ENCODE results near the gene FAM135A. TPM values are rescaled to one million over a fixed set of nuclear protein-coding genes. Genes with fewer than 3 reads are reported as not detected.
A peak's percentile ranks its signal among the peaks of the same experiment; 100 is the strongest.

Gene FAM135A
- total and polyA plus RNA-seq, 9 of the 15 experiments (the other 6 are each of a cell fraction or from before 2014, with no cell fraction given), result 7.4 to 32.9 (median 19.2) TPM

DNA sequence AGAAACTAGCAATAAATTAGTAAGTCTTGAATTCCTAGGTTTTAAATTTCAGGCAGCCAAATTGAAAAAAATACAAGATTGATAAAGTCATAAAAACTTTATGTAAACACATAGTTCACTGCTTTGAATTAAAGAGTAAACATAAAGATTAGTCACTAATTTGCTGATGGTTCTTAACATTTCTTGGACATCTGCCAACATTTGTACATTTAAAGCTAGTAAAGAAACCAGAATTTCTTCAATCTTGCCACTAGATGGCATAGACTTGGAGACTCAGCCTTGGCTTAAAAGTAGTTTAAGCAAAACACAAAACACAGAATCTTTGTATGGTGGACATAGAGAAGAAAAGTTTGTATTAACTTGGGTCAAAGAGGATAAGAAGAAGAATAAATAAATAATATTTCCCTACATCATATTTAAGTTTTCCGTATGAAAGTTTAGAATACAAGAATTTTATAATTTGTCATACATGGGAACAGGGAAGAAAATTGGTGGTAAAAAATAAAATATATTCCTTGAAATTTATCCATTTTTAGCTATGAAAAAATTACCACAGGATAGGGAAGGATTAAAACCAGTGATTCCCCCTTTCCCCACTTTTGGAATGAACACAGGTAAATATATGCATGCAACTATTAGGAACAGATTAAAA is 41.7 kb upstream of the FAM135A start (continued):
- TF ChIP-seq, protein P1, sequence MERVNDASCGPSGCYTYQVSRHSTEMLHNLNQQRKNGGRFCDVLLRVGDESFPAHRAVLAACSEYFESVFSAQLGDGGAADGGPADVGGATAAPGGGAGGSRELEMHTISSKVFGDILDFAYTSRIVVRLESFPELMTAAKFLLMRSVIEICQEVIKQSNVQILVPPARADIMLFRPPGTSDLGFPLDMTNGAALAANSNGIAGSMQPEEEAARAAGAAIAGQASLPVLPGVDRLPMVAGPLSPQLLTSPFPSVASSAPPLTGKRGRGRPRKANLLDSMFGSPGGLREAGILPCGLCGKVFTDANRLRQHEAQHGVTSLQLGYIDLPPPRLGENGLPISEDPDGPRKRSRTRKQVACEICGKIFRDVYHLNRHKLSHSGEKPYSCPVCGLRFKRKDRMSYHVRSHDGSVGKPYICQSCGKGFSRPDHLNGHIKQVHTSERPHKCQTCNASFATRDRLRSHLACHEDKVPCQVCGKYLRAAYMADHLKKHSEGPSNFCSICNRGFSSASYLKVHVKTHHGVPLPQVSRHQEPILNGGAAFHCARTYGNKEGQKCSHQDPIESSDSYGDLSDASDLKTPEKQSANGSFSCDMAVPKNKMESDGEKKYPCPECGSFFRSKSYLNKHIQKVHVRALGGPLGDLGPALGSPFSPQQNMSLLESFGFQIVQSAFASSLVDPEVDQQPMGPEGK (CRISPR knock-in tag; IDR thresholded peaks at IDR 0.05; ENCODE audit: borderline replicate concordance), result no peak
- TF ChIP-seq ZNF644 (tag; IDR thresholded peaks at IDR 0.05; ENCODE audit: low read depth) (no peak), SOX6 (IDR thresholded peaks at IDR 0.05) (0 out of 2 replicates have a peak, but pooled peaks have one; percentile 29), JUND (IDR thresholded peaks at IDR 0.05; ENCODE audit: borderline replicate concordance, low read depth, low read length) (no peak), JUND (tag; IDR thresholded peaks at IDR 0.05; ENCODE audit: borderline replicate concordance, low read depth, low read length) (peak; percentile 24; the same call in 1 of the 3 replicates), NFIX (CRISPR knock-in tag; IDR thresholded peaks at IDR 0.05; ENCODE audit: low read depth) (peak; percentile 87), SMARCA4 (IDR thresholded peaks at IDR 0.05) (0 out of 2 replicates have a peak, but pooled peaks have one; percentile 16), SMC3 (conservative IDR thresholded peaks at IDR 0.05; ENCODE audit: insufficient read depth, low read depth, low read length) (peak; percentile 58; the same call in 1 of the 2 replicates), C11orf30 (IDR thresholded peaks at IDR 0.05; ENCODE audit: low read depth) (peak; percentile 25; the same call in 1 of the 2 replicates), RFX5 (IDR thresholded peaks at IDR 0.05; ENCODE audit: low read depth, low read length) (no peak), FOXA3 (CRISPR knock-in tag; conservative IDR thresholded peaks at IDR 0.05 in 1 of 2, IDR thresholded peaks at IDR 0.05 in 1 of 2) (0 out of 4 replicates have a peak, but pooled peaks of 1 of the 2 experiments have one; percentile 14)
- TF ChIP-seq, protein P2, sequence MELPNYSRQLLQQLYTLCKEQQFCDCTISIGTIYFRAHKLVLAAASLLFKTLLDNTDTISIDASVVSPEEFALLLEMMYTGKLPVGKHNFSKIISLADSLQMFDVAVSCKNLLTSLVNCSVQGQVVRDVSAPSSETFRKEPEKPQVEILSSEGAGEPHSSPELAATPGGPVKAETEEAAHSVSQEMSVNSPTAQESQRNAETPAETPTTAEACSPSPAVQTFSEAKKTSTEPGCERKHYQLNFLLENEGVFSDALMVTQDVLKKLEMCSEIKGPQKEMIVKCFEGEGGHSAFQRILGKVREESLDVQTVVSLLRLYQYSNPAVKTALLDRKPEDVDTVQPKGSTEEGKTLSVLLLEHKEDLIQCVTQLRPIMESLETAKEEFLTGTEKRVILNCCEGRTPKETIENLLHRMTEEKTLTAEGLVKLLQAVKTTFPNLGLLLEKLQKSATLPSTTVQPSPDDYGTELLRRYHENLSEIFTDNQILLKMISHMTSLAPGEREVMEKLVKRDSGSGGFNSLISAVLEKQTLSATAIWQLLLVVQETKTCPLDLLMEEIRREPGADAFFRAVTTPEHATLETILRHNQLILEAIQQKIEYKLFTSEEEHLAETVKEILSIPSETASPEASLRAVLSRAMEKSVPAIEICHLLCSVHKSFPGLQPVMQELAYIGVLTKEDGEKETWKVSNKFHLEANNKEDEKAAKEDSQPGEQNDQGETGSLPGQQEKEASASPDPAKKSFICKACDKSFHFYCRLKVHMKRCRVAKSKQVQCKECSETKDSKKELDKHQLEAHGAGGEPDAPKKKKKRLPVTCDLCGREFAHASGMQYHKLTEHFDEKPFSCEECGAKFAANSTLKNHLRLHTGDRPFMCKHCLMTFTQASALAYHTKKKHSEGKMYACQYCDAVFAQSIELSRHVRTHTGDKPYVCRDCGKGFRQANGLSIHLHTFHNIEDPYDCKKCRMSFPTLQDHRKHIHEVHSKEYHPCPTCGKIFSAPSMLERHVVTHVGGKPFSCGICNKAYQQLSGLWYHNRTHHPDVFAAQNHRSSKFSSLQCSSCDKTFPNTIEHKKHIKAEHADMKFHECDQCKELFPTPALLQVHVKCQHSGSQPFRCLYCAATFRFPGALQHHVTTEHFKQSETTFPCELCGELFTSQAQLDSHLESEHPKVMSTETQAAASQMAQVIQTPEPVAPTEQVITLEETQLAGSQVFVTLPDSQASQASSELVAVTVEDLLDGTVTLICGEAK (IDR thresholded peaks at IDR 0.05), result peak; percentile 80
- TF ChIP-seq, protein P2 (CRISPR knock-in tag; IDR thresholded peaks at IDR 0.05), result no peak
- TF ChIP-seq, protein P3, sequence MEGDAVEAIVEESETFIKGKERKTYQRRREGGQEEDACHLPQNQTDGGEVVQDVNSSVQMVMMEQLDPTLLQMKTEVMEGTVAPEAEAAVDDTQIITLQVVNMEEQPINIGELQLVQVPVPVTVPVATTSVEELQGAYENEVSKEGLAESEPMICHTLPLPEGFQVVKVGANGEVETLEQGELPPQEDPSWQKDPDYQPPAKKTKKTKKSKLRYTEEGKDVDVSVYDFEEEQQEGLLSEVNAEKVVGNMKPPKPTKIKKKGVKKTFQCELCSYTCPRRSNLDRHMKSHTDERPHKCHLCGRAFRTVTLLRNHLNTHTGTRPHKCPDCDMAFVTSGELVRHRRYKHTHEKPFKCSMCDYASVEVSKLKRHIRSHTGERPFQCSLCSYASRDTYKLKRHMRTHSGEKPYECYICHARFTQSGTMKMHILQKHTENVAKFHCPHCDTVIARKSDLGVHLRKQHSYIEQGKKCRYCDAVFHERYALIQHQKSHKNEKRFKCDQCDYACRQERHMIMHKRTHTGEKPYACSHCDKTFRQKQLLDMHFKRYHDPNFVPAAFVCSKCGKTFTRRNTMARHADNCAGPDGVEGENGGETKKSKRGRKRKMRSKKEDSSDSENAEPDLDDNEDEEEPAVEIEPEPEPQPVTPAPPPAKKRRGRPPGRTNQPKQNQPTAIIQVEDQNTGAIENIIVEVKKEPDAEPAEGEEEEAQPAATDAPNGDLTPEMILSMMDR (IDR thresholded peaks at IDR 0.05 in 2 of 3, conservative IDR thresholded peaks at IDR 0.05 in 1 of 3; ENCODE audit: insufficient read depth in 2 of 3, low read depth in 1 of 3, low read length in 3 of 3), result peak; percentile 63 to 81 (median 63); a peak in 5 of 6 replicates
